Astrocyte of the hippocampus (primary cell): ENCODE measurements around the gene F2.
A peak's percentile ranks its signal among the peaks of the same experiment; 100 is the strongest.
"Not testable (repeated sequence)": the region's sequence is repeated elsewhere in the genome, so short reads cannot be mapped to it uniquely, and the experiment has no call there.

Source experiments
- DNase-seq: peaks from one replicate; pipeline ENCODE4 v3.0.0; 2011; ENCODE audit warnings: low read depth, low spot score

F2 gene

GRCh38 chr11:46717825-46718154 is 1.2 kb upstream of the F2 start:
- DNase-seq: not testable (repeated sequence)

- no peak for DNase-seq
Measured at GRCh38 chr11:46718155-46719019, 626 bp upstream of the F2 start.

GRCh38 chr11:46719543-46720218 is 668 bp downstream of the F2 start:
- no peak for DNase-seq

GRCh38 chr11:46721286-46721685 is 2.3 kb downstream of the F2 start:
- DNase-seq: no peak

- no peak for DNase-seq
Measured at GRCh38 chr11:46722566-46723358, 3.7 kb downstream of the F2 start.

- no peak for DNase-seq
Measured at GRCh38 chr11:46723359-46723680, 4.3 kb downstream of the F2 start.

- DNase-seq: peak; percentile 27
Measured at GRCh38 chr11:46724088-46724487, 5.1 kb downstream of the F2 start.

GRCh38 chr11:46725338-46726205 is 6.6 kb downstream of the F2 start:
- no peak for DNase-seq

- DNase-seq: no peak
Measured at GRCh38 chr11:46726206-46726862, 7.3 kb downstream of the F2 start.

GRCh38 chr11:46727952-46728658 is 9.1 kb downstream of the F2 start:
- no peak for DNase-seq

GRCh38 chr11:46728659-46729040 is 9.6 kb downstream of the F2 start:
- DNase-seq: no peak

GRCh38 chr11:46729110-46730027 is 10.4 kb downstream of the F2 start:
- no peak for DNase-seq

- no peak for DNase-seq
Measured at GRCh38 chr11:46731545-46731944, 12.5 kb downstream of the F2 start.

GRCh38 chr11:46733234-46733633 is 14.2 kb downstream of the F2 start:
- DNase-seq: no peak

GRCh38 chr11:46736146-46736545 is 17.1 kb downstream of the F2 start:
- DNase-seq: no peak

GRCh38 chr11:46736615-46737014 is 17.6 kb downstream of the F2 start:
- DNase-seq: no peak

GRCh38 chr11:46737699-46738098 is 18.7 kb downstream of the F2 start:
- no peak for DNase-seq

- DNase-seq: no peak
Measured at GRCh38 chr11:46738887-46739286, 19.9 kb downstream of the F2 start.
